Posterior vena cava (tissue), 2 donors: ENCODE data around the gene ARHGAP27. TPM values are rescaled to one million over a fixed set of nuclear protein-coding genes. Genes with fewer than 3 reads are reported as not detected.

Source experiments
- DNase-seq: peaks from one replicate; pipeline ENCODE4 v3.0.0-alpha.2; 2020; ENCODE audit warnings: low spot score
- intact Hi-C, 2 donors: fragments of 100-400 bp; cut with DNase I; formaldehyde crosslinking; loops; one replicate each; pipeline versions ENCODE4 v1.14.1 to v1.14.2; 2022 to 2023
- total RNA-seq, 2 donors: library from RNA; stranded (reverse); fragmentation: NEBNext Ultra II Directional; extraction: Animal tissue kit (Norgen Biotek cat#: 25700); gene quantifications; one replicate each; pipeline ENCODE4 v1.2.1, GENCODE V29; 2021
- donor health status: DM: yes; HTN: yes; CAD: no.
- donor health status: DM: yes; HTN: yes; CAD: no.

ARHGAP27 gene
- total RNA-seq, 2 donors from 2014 or later, result 17.8 to 24.5 TPM

DNA sequence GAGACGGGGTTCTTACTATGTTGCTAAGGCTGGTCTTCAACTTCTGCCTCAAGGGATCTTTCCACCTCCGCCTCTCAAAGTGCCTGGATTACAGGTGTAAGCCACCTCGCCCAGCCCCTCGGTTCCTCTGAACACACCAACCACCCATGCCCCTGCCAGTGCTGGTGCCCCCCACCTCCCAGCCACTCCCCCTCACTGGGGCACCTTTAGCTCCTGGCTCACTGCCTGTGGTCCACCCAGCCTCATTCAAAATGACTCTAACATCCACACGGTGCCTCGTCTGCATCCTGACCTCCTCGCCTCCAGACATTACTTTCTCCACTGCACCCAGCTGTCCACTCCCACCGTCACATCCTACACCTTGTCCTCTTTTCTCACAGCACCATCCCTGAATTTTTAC lies 55.3 kb downstream of the ARHGAP27 start:
- no peak for DNase-seq
- intact Hi-C loops, result loop anchor here in 1 of 2 donors (10.0 kb wide), 1 partner anchor 53 kb away; no protein-coding TSS in a partner anchor

DNA sequence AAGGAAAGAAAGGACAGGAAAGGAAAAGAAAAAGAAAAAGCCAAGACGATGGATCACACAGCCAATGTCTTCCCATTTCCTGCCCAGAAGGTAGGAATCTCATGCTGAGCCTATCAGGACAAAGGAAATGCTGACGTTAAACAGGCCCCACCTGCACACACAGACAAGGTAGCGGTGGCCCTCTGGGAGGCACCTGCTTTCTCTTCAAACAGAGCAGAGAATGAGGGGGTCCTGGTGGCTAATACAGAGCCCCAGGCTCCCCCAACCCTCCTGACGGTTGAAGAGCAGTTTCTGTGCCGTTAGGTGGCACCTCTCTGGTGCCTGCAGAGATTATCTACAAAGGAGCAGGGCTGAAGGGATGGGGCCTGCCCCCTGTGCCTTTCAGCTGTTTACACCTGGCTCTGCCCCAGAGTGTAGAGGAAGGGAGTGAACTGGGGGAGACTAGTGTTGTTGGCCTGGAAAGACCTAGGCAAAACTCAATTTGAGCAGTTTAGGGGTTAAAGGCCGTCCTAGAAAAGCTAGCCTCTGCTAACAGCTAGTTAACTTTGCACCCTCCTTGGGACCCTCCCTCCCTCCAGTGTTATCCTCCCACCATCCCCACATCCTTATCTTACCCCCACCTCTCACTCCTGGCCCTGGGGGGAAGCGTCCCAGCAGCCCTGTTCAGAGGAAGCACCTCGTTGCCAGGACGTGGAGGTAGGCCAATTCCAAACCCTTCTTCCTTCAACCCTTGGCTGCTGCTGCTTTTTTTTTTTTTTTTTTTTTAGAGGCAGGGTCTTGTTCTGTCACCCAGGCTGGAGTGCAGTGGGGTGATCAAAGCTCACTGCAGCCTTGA lies 56.3 kb downstream of the ARHGAP27 start:
- peak; percentile 66 for DNase-seq
- intact Hi-C loops, result loop anchor here in 1 of 2 donors (10.0 kb wide), 1 partner anchor 52 kb away; no protein-coding TSS in a partner anchor

DNA sequence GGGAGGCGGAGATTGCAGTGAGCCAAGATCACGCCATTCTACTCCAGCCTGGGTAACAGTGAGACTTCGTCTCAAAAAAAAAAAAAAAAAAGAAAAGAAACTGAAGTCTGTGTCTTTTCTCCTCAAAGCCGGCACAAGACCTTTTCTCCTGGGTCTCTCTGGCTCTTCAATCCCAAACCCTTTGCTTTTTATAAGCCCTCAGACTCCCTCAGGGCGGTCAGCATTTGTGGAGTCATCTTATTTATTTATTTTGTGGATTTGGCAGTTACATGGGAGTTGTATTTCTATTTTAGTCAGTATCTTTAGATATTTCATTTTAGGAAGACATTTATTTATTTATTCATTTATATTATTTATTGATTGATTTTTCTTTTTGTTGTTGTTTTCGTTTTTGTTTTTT lies 58.2 kb downstream of the ARHGAP27 start:
- DNase-seq, result no peak
- intact Hi-C loops, result loop anchor here in 1 of 2 donors (10.0 kb wide), 1 partner anchor 50 kb away; no protein-coding TSS in a partner anchor

DNA sequence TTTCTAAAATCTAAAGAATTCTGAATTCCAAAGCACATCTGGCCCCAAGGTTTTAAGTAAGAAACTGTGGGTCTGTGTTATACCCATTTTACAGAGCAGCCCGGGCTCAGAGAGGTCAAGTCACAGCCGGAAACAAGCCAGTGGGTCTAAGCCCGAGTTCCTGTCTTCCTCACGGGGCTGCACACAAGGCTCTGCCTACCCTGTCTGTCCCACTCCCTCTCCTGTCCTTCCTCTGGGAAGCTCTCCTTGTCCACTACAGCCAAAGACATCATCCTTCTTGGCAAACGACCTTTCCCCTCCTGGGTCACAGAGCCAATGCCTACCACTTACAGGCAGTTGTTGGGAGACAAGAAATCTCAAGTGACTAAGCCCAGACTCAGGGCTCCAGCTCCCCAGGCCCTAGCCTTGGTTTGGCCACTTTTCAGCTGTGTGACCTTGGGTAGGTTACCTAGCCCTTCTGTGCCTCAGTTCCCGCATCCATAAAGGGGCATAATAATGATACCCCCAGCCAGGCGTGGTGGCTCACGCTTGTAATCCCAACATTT lies 60.3 kb downstream of the ARHGAP27 start:
- intact Hi-C loops, result loop anchor here in 1 of 2 donors (10.0 kb wide), 1 partner anchor 48 kb away; no protein-coding TSS in a partner anchor
- DNase-seq, result peak; percentile 23

DNA sequence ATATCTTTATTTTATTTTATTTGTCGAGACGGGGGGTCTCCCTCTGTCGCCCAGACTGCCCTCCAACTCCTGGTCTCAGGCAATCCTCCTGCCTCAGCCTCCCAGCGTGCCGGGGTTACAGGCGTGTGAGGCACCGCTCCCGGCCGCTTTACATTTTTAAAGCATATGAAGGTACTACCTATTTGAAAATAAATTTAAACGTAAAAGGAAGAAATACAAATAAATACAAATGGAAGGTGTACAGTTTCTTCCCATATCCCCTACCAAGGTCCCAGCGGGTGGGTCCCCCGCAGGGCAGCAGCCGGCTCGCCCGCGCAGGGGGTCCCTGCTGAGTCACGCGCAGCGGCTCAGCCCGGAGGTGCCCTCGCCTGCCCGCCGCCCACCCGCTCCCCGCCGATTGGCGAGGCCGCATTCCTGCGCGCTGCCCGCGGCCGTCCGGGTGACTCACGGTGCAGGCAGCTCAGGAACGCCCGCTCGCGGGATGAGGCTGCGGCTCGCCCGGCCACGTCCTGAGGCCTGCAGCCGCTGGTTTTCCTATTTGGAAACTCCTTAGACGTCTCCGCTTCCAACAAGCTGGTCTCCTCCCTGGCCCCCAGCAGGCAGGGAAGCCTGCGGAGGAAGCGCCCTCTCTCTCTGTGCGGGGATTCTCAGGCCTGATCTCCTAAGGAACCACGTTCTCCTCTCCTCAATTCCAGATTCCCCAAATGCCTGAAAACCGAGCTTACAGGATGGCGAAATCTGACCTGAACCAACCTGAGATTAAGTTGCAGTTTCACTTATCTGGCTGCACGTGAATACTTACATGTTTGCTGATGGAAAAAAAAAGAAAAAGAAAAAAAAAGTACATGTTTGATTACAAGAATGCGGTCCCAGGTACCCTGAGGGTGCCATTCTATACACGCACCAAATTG lies 61.0 kb downstream of the ARHGAP27 start:
- intact Hi-C loops, result loop anchor here in 1 of 2 donors (10.0 kb wide), 1 partner anchor 47 kb away; no protein-coding TSS in a partner anchor
- peak; percentile 95 for DNase-seq

DNA sequence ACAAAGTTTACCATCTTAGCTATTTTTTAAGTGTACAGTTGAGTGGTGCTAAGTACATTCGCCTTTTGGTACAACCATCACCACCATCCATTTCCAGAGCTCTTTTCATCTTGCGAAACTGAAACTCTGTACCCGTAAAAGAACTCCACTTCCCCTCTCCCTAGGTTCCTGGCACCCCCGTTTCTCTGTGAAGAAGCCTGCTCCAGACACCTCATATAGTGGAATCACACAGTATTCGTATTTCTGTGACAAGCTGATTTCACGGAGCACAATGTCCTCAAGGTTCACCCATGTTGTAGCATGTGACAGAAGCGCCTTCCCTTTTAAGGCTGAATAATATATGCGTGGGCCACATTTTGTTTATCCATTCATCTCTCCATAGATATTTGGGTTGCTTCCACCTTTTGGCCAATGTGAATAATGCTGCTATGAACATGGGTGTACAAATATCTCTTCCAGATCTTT lies 61.7 kb downstream of the ARHGAP27 start:
- intact Hi-C loops, result loop anchor here in 1 of 2 donors (10.0 kb wide), 1 partner anchor 46 kb away; no protein-coding TSS in a partner anchor
- no peak for DNase-seq

DNA sequence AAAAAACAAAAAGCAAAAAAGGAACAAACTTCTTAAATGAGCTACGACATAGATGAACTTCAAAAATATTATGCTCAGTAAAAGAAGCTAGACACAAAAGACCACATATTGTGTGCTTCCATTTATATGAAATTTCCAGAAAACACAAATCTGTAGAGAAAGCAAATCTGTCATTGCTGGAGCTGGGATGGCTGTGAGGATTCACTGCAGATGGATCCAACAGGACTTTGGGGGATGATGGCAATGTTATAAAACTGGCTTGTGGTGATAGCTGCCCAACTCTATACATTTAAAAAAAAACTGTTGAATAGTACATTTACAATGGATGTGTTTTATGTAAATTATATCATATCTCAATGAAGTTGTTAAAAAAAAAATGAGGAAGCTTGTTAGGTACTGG lies 63.2 kb downstream of the ARHGAP27 start:
- DNase-seq, result peak; percentile 17
- intact Hi-C loops, result no loop called here

DNA sequence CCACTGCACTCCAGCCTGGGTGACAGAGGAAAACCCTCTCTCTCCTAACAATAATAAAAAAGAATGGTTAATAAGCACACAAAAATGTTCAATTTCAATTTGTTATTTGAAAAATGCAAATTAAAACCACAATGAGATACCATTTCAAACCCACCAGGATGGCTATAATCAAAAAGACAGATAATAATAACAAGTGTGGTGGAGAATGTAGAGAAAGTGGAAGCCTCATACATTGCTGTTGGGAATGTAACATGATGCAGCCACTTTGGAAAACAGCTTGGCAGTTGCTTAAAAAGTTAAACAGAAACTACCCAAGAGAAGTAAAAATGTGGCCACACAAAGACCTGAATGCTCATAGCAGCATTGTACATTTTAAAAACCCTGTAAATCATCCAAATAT lies 64.0 kb downstream of the ARHGAP27 start:
- no peak for DNase-seq
- intact Hi-C loops, result no loop called here

DNA sequence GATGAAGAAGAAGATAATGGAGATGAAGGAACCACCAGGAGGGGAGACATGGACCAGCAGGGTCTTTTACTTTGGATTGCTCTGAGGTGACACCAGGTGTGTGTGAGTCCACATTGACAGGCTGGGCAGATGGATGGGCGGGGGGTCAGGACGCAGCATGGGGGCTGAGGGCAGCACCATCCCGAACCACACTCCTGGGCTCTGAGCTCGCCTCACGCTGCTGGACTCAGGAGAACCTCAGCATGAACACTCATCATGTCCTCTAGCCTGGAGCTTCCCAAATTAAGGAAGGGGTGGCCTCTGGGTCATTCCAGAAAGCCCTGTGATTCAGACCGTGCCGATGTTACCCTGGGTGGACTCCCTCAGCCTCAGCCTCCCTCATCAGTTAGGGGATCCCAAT lies 65.5 kb downstream of the ARHGAP27 start:
- peak; percentile 42 for DNase-seq
- intact Hi-C loops, result no loop called here

DNA sequence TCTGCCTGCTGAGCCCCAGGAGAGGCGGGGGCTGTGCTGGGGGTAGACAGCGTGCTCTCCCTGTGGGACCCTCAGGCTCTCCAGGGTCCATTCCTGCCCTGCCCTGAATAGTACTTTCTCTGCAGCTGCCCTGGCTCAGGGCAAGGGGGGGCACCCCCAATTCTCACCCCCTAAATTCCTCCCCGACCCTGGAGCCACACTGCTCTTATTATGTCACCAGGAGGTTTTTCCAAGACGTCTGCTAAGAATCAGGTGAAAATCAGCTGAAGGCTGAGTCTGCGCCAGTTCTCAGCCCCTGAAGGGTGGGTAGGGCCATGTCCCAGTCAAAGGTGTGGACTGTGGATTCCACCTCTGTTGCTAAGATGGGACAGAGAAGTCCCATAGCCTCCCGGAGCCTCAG lies 66.0 kb downstream of the ARHGAP27 start:
- DNase-seq, result peak; percentile 23
- intact Hi-C loops, result no loop called here

DNA sequence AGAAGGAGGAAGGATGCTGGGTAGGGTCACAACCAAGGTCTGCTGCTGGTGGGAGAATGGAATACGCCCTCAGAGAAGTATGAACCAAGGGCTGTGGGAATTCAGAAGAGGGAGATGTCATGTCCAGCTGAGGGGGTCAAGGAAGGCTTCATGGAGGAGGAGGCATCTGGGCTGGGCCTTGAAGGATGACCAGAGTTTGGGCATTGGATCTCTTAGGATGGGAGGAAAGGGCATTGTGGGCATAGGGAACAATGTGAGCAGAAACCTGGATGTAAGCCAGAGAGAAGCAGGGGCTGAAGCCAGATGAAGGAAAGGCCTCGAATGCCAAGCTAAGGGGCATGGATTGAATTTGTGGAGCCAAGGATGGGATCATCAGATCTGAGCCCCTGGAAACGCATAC lies 66.6 kb downstream of the ARHGAP27 start:
- peak; percentile 14 for DNase-seq
- intact Hi-C loops, result no loop called here

DNA sequence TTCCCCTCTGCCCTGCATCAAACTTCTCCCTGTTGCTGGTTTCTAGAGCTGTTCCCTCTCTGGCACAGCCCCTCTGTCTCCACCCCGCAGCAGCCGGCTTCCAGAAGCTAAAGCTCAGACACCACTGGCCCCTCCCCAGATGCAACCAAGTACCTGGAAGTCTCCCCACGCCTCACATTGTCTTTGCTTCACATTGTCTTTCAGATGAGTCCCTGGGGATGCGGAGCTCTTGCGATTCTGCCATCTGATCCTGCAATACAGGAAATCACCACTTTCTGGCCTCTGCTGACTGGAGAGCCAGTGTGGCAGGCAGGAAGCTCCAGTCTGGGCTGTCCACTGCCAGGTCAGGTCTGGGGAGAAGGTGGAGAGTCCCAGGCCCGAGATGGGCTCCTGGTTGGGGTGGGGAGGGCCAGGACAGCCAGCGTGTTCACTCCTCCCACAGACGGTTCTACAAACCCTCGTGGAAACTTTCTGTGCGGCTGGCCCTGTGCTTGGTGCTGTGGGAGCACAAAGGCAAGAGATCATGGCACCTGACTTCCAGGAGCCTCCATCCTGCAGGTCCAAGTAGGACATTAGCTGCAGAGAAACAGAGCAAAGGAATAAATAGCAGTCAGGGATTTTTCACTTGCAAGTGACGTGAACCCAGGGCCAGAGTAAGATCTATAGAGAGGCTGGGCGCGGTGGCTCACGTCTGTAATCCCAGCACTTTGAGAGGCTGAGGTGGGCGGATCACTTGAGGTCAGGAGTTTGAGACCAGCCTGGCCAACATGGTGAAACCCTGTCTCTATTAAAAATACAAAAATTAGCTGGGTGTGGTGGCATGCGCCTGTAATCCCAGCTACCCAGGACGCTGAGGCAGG lies 67.9 kb downstream of the ARHGAP27 start:
- peak; percentile 64 for DNase-seq
- intact Hi-C loops, result no loop called here

DNA sequence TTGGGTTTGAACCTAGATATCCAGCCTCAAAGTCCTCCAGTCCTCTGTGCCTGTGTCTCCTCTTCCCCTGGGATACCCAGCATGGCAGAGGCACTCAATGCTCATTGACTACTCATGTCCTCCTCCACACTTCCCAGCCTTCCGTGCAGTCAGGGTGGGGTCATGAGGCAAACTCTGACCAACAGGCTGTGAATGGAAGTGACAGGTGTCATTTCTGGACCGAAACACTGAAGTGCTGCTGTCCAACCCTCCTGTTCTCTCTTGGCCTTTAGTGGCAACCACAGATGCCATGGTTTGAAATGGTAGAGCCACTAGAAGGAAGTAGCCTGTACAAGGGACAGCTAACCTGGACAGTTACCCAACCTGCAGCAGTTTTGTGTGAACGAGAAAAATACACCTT lies 69.2 kb downstream of the ARHGAP27 start:
- intact Hi-C loops, result loop anchor here in 1 of 2 donors (1.0 kb wide), 1 partner anchor 42 kb away; no protein-coding TSS in a partner anchor
- no peak for DNase-seq

DNA sequence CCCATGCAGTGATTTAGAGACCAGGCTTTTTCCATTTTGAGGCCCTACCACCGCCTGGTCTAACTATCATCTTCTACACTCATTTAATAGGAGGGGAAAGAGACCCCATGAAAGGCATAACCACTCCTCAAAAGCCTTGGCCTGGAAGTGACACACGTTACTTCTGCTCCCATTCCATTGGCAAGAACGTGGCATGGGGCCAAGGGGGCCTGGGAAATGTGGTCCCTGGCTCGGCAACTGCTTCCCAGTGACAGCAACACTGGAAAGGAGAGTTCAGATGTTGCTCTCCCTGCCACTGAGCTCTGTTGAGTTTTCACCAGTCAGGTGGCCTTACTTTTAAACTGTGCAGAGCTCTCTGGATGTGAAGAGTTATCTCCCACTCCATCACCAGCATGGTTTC lies 70.7 kb downstream of the ARHGAP27 start:
- DNase-seq, result peak; percentile 31
- intact Hi-C loops, result no loop called here

DNA sequence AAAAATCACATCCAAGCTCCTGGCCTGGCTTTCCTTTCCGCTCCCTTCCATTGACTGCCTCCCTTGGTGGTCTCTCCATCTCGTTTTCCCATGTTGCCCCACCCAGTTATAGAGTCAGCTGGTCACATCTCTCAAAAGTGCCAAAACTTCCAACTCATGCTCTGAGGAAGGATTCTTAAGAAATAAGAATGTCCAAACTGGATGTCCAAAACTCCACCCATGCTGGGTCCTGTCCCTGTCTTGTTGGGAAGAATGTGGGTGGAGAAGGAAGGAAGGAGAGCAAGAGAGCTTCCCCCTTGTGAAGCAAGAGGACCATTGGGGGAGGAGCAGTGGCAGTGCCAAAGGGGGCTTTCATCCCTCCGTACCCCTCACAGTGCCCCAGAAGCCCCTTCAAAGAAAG lies 71.2 kb downstream of the ARHGAP27 start:
- peak; percentile 34 for DNase-seq

DNA sequence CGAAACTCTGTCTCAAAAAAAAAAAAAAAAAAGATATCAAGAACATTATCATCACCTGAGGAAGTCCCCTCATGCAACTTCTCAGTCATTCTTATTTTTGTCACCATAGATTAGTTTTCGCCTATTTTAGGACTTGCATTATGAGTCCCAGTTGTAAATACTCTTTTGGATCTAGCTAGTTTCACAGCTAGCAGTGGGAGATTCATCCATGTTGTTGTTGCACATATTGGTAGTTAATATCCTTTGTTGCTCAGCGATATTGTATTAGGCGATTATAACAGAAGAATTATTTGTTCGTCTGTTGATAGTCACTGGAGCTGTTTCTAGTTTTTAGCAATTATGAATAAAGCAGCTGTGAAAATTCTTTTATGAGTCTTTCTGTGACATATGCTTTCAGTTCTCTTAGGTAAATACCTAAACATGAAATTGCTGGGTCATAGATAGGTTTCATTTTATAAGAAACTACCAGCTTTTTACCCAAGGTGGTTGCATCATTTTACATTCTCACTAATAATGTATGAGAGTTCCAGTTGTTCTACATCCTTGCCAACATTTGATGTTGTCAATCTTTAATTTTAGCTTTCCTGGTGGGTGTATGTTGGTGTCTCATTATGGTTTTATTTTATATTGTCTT lies 75.2 kb downstream of the ARHGAP27 start:
- intact Hi-C loops, result no loop called here

More for the DNA sequence above, 71.2 kb downstream of the ARHGAP27 start:
- intact Hi-C loops, result no loop called here

DNA sequence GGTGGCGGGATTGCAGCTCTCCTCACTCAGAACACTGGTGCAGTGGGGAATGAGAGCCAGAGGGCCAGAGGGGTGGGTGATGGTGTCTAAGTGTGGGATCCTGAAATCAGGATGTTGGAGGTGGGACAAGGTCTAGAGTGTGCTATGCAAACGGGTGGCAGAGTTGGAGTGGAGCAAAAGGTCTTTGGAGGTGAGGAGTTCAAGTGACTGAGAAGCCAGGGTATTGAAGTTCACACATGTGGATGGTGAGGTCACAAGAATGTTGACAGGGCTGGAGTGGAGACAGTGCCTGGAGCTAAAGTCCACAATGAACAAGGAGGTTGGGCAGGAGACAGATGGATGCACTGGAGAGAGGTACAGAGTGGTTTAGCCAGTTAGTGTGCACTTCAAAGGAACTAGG lies 77.6 kb downstream of the ARHGAP27 start:
- DNase-seq, result peak; percentile 29
- intact Hi-C loops, result no loop called here

More for the DNA sequence above, 75.2 kb downstream of the ARHGAP27 start:
- DNase-seq, result no peak

DNA sequence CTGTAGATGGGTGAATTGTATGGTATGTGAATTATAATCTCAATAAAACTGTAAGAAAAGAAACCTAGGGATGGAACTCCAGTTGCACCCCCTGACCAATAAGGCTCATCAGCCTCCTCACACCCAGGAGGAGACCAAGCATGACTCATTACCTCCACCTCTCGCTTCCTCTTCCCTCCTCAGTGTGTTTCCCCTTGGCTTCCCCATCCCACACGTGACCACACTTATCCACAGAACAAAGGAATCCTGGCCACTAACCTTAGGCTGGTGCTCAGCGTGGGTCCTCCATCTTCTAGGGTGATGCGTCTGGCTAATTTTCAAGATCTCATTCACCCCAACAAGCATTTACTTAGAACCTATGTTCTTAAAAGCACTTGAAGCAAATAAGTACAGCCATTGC lies 79.6 kb downstream of the ARHGAP27 start:
- intact Hi-C loops, result no loop called here
- peak; percentile 11 for DNase-seq
